ENCODE measurements around the gene UTP14A.
"Not testable (repeated sequence)": the region's sequence is repeated elsewhere in the genome, so short reads cannot be mapped to it uniquely, and the experiment has no call there.

UTP14A gene

GRCh38 chrX:129905787-129906580, at the start of gene UTP14A:
Gene UTP14A, plus strand, starts transcription at chrX:129906164. Its CDS starts 47 bp downstream, at chrX:129906211.
- DNase-seq (ENCODE audit: low read depth), result peak; percentile 63

- not testable (repeated sequence) for DNase-seq (ENCODE audit: low read depth)
Measured at GRCh38 chrX:129859134-129859533, 46.8 kb upstream of the UTP14A start.

- not testable (repeated sequence) for DNase-seq (ENCODE audit: low read depth)
Measured at GRCh38 chrX:129866321-129866720, 39.6 kb upstream of the UTP14A start.

DNA sequence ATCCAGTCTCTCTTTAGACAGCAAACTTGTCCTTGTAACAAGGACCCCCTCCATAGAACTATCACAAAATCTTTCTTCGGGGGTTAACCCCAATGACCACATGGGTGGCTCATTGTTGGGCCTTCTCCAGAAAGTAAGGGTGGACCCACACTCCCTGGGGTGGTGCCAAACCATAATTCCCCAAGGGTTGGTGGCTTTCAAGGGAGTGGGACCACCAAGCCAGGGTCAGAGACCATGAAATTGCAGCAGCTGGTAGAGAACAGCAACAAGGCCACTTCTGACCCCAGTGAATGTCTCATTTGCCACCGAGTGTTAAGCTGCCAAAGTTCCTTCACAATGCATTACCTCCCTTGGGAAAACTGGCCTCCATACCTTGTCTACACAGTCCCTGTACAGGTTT, 33.4 kb upstream of the UTP14A start:
- no peak for DNase-seq (ENCODE audit: low read depth)

DNA sequence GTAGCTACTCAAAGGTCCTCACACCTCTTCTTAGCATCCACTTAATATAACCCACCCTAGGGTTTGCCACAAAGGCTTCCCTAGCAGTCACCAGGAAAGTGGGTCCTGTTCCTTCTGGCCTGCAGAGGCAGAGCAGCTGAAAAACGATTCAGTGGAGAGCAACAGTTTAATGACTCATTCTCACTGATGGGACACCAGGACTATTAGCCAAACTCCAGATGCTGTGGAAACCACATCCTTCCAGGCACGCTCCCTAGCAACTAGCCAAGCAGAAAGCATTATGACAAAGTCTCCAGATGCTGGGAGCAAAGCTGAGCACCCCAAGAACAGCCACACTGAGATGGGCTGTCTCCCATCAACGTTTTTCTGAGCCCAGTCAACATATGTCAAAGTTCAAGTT, 30.3 kb upstream of the UTP14A start:
- no peak for DNase-seq (ENCODE audit: low read depth)

- DNase-seq (ENCODE audit: low read depth), result no peak
Measured at GRCh38 chrX:129876771-129877305, 29.1 kb upstream of the UTP14A start.

- no peak for DNase-seq (ENCODE audit: low read depth)
Measured at GRCh38 chrX:129877401-129877800, 28.6 kb upstream of the UTP14A start.

- DNase-seq (ENCODE audit: low read depth), result no peak
Measured at GRCh38 chrX:129900054-129900453, 5.9 kb upstream of the UTP14A start.

DNA sequence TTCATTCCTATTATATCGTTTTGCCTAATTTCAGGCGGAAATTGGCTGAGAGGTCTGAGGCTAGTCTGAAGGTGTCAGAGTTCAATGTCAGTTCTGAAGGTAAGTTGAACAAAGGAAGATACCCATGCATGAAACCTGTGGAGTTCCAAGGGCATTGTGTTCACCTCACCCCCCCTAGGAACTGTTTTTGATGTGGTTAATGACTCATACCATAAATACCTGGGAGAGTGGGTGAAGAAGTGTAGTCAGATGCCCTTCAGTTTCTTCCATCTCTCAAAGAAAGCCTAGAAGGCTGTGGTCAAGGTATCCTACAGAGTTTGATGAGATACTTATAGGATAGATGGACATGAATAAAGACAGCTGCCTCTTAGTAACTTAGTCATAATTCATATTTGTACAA, 2.7 kb downstream of the UTP14A start:
- no peak for DNase-seq (ENCODE audit: low read depth)

DNA sequence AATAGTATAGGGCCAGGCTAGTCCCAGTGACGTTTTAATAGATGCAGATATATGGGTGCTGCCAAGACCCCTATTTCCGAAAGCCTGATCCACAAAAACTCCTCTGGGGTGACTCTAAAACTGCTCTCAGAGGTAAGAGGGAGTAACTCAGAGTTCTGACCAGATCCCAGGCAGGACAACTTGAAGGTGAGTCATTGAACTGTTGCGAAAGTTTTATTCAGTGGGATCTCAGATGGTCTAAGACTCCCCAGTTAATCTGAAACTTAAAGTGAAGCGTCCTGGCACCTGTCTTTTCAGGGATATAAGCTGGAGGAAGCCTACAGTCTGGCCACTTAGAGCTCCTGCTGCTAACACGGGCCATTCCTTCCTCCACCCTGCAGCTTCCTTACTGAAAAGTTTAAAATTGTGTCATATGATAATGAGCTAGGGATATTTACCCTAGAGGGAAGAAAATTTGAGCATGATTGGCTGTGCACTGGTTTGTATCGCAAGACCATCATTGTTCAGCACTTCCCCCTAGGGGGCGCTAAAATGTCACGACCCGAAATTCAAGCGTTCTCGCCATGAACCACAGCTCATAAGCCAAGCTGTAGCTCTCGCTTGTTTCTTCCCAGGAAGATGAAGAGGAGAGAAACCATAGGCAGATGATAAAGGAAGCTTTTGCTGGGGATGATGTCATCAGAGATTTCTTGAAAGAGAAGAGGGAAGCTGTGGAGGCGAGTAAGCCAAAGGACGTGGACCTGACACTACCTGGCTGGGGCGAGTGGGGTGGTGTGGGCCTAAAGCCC, 19.5 kb downstream of the UTP14A start:
- peak; percentile 54 for DNase-seq (ENCODE audit: low read depth)

GRCh38 chrX:129930941-129931410, 25.0 kb downstream of the UTP14A start:
- DNase-seq (ENCODE audit: low read depth), result no peak

- peak; percentile 32 for DNase-seq (ENCODE audit: low read depth)
Measured at GRCh38 chrX:129931411-129932015, 25.5 kb downstream of the UTP14A start.

DNA sequence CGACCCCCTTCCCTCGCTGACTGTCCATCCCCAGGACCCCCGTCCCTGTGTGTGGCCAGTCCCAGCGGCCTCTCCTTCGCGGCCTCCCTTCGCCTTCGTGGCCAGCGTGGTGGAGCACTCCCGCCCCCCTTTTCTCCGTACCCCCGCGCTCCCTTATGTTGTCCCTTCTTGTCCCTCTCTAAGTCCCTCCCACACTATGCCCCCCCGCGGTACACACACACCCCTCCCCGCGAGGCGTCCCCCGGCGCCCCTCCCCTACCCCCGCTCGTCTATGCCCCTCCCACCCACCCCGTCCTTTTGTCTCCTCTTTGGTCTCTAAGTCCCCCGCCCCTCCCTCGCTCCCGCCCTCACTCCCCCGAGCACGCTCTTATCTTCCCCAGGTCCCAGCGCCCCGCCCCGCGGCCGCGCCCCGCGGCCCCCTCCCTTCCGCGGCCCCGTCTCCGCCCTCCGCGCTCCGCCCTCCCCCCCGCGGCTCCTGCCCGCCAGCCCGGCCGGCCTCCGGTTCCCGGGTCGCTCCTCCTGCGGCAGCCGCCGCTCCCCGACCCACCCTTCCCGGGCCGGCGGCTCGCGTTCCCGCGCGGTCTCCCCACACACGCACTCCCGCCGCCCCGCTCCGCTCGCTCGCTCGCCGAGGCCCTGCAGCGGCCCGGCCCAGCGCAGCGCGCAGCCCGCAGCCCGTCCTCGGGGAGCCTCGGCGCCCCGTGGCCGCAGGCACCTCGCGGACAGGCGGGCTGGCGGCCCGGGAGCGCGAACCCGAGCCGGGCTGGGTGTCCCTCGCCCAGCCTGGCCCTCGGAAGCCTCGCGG, 26.3 kb downstream of the UTP14A start:
- peak; percentile 67 for DNase-seq (ENCODE audit: low read depth)

GRCh38 chrX:129932821-129933321, 26.9 kb downstream of the UTP14A start:
- no peak for DNase-seq (ENCODE audit: low read depth)

- DNase-seq (ENCODE audit: low read depth), result no peak
Measured at GRCh38 chrX:129933700-129934099, 27.7 kb downstream of the UTP14A start.

- no peak for DNase-seq (ENCODE audit: low read depth)
Measured at GRCh38 chrX:129934461-129934860, 28.5 kb downstream of the UTP14A start.

- no peak for DNase-seq (ENCODE audit: low read depth)
Measured at GRCh38 chrX:129934952-129935351, 29.0 kb downstream of the UTP14A start.

- DNase-seq (ENCODE audit: low read depth), result no peak
Measured at GRCh38 chrX:129938081-129938480, 32.1 kb downstream of the UTP14A start.

- no peak for DNase-seq (ENCODE audit: low read depth)
Measured at GRCh38 chrX:129939986-129940385, 34.0 kb downstream of the UTP14A start.

DNA sequence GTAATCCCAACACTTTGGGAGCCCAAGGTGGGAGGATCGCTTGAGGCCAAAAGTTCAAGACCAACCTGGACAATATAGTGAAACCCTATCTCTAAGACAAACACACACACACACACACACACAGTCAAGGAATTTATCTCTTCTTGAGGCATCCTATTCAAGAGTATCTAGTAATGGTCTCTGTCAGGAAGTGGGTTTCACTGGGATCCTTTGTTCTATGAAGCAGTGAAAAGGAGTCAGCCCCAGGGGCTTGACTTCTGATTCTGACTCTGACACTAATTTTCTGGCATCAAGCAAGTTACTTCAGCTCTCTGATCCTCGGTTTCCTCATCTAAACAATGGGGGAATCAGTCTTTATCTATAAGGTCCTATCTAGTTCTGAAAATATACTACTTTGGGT, 34.8 kb downstream of the UTP14A start:
- DNase-seq (ENCODE audit: low read depth), result no peak

GRCh38 chrX:129945131-129945530, 39.2 kb downstream of the UTP14A start:
- no peak for DNase-seq (ENCODE audit: low read depth)

GRCh38 chrX:129953334-129953648, 47.3 kb downstream of the UTP14A start:
- DNase-seq (ENCODE audit: low read depth), result no peak
